ENCODE measurements around the gene ASB16. TPM values are rescaled to one million over a fixed set of nuclear protein-coding genes. Genes with fewer than 3 reads are reported as not detected.

ASB16 gene
- total and polyA plus RNA-seq, 9 of the 15 experiments (the other 6 are each of a cell fraction or from before 2014, with no cell fraction given) = 0.03 to 0.07 TPM; not detected in 7

DNA sequence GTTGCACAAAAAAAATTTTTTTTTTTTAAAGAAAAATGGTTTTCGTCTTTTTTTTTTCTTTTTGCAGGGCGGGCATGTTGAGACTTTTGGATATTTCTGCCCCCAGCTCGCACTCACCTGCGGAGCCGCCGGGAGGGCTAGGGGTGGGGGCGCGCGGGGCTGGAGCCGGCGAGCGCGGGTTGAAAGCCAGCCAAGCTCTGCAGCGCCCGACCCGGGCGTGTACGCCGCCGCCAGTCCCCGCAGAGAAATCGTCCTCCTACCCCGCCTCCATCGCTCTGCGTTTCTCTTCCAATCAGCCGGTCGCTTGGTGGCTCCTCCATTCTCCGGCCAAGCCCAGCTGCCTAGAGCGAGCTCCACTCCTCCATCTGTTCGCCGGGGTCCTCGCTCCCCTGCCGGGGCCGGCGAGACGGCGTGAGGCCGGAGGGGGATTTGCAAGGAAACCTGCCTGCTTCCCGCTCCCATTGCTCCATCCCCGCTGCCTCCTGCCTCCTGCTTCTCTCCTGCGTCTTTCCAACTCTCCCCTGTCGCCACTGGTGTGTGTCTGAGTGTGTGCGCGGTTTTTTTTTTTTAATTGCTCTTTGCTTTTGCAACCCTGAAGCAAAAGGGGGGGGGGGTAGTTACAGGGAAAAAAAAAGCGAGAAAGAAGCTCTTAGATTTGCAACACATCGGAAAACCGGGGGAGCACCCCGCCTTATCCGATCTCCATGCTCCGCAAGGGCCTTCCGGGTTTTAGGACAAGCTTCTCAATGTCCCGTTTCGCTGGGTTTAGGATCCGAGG, 50.8 kb downstream of the ASB16 start (continued):
- no peak for TF ChIP-seq NRF1 (conservative IDR thresholded peaks at IDR 0.05 in 1 of 2, IDR thresholded peaks at IDR 0.05 in 1 of 2)
- TF ChIP-seq, protein P1, sequence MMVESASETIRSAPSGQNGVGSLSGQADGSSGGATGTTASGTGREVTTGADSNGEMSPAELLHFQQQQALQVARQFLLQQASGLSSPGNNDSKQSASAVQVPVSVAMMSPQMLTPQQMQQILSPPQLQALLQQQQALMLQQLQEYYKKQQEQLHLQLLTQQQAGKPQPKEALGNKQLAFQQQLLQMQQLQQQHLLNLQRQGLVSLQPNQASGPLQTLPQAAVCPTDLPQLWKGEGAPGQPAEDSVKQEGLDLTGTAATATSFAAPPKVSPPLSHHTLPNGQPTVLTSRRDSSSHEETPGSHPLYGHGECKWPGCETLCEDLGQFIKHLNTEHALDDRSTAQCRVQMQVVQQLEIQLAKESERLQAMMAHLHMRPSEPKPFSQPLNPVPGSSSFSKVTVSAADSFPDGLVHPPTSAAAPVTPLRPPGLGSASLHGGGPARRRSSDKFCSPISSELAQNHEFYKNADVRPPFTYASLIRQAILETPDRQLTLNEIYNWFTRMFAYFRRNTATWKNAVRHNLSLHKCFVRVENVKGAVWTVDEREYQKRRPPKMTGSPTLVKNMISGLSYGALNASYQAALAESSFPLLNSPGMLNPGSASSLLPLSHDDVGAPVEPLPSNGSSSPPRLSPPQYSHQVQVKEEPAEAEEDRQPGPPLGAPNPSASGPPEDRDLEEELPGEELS (CRISPR knock-in tag; IDR thresholded peaks at IDR 0.05; ENCODE audit: borderline replicate concordance) = no peak
- TF ChIP-seq, protein P2, sequence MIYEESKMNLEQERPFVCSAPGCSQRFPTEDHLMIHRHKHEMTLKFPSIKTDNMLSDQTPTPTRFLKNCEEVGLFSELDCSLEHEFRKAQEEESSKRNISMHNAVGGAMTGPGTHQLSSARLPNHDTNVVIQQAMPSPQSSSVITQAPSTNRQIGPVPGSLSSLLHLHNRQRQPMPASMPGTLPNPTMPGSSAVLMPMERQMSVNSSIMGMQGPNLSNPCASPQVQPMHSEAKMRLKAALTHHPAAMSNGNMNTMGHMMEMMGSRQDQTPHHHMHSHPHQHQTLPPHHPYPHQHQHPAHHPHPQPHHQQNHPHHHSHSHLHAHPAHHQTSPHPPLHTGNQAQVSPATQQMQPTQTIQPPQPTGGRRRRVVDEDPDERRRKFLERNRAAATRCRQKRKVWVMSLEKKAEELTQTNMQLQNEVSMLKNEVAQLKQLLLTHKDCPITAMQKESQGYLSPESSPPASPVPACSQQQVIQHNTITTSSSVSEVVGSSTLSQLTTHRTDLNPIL (CRISPR knock-in tag; IDR thresholded peaks at IDR 0.05) = no peak
- TF ChIP-seq, protein P3, sequence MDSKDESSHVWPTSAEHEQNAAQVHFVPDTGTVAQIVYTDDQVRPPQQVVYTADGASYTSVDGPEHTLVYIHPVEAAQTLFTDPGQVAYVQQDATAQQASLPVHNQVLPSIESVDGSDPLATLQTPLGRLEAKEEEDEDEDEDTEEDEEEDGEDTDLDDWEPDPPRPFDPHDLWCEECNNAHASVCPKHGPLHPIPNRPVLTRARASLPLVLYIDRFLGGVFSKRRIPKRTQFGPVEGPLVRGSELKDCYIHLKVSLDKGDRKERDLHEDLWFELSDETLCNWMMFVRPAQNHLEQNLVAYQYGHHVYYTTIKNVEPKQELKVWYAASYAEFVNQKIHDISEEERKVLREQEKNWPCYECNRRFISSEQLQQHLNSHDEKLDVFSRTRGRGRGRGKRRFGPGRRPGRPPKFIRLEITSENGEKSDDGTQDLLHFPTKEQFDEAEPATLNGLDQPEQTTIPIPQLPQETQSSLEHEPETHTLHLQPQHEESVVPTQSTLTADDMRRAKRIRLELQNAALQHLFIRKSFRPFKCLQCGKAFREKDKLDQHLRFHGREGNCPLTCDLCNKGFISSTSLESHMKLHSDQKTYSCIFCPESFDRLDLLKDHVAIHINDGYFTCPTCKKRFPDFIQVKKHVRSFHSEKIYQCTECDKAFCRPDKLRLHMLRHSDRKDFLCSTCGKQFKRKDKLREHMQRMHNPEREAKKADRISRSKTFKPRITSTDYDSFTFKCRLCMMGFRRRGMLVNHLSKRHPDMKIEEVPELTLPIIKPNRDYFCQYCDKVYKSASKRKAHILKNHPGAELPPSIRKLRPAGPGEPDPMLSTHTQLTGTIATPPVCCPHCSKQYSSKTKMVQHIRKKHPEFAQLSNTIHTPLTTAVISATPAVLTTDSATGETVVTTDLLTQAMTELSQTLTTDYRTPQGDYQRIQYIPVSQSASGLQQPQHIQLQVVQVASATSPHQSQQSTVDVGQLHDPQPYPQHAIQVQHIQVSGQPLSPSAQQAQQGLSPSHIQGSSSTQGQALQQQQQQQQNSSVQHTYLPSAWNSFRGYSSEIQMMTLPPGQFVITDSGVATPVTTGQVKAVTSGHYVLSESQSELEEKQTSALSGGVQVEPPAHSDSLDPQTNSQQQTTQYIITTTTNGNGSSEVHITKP (IDR thresholded peaks at IDR 0.05; ENCODE audit: partially characterized antibody) = no peak
- TF ChIP-seq SMAD2 (IDR thresholded peaks at IDR 0.05; ENCODE audit: low read depth, low read length) = no peak
- TF ChIP-seq, protein P4, sequence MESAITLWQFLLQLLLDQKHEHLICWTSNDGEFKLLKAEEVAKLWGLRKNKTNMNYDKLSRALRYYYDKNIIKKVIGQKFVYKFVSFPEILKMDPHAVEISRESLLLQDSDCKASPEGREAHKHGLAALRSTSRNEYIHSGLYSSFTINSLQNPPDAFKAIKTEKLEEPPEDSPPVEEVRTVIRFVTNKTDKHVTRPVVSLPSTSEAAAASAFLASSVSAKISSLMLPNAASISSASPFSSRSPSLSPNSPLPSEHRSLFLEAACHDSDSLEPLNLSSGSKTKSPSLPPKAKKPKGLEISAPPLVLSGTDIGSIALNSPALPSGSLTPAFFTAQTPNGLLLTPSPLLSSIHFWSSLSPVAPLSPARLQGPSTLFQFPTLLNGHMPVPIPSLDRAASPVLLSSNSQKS (CRISPR knock-in tag; IDR thresholded peaks at IDR 0.05) = no peak
- no peak for TF ChIP-seq SAP30 (IDR thresholded peaks at IDR 0.05; ENCODE audit: borderline replicate concordance, insufficient read depth, low read depth, low read length, poor library complexity, severe bottlenecking)
- TF ChIP-seq ZNF146 (CRISPR knock-in tag; IDR thresholded peaks at IDR 0.05; ENCODE audit: unreplicated experiment) = no peak
- TF ChIP-seq FOXJ3 (CRISPR knock-in tag; IDR thresholded peaks at IDR 0.05) = no peak
- TF ChIP-seq GABPA (tag; conservative IDR thresholded peaks at IDR 0.05; ENCODE audit: low read depth) = peak; percentile 42; the same call in 1 of the 2 replicates
- TF ChIP-seq FOXA1 (IDR thresholded peaks at IDR 0.05; ENCODE audit: borderline replicate concordance) = no peak
- no peak for TF ChIP-seq MAFK (IDR thresholded peaks at IDR 0.05; ENCODE audit: low read length)
- TF ChIP-seq POLR3G (IDR thresholded peaks at IDR 0.05; ENCODE audit: extremely low read depth, insufficient read length, insufficient replicate concordance) = no peak
- TF ChIP-seq CBFB (CRISPR knock-in tag; IDR thresholded peaks at IDR 0.05) = no peak
- TF ChIP-seq, protein P5, sequence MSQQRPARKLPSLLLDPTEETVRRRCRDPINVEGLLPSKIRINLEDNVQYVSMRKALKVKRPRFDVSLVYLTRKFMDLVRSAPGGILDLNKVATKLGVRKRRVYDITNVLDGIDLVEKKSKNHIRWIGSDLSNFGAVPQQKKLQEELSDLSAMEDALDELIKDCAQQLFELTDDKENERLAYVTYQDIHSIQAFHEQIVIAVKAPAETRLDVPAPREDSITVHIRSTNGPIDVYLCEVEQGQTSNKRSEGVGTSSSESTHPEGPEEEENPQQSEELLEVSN (IDR thresholded peaks at IDR 0.05; ENCODE audit: borderline replicate concordance in 1 of 2, extremely low read depth in 1 of 2, insufficient read depth in 1 of 2, insufficient read length in 1 of 2, low read depth in 1 of 2, low read length in 1 of 2, poor library complexity in 1 of 2, severe bottlenecking in 1 of 2) = no peak
- no peak for TF ChIP-seq SRSF7 (optimal IDR thresholded peaks at IDR 0.05; ENCODE audit: low read depth, low read length)
- TF ChIP-seq ZZZ3 (IDR thresholded peaks at IDR 0.05) = no peak
